RWPE1 (cell line): ENCODE measurements around the gene PATZ1.
"Not testable (repeated sequence)": the region's sequence is repeated elsewhere in the genome, so short reads cannot be mapped to it uniquely, and the experiment has no call there.

ENCODE experiments used
- CTCF ChIA-PET: fragments of 350-600 bp; sonication (Branson Sonifier 250); formaldehyde crosslinking; extraction: SDS; loops from one replicate; lab custom pipeline; 2021; lab: Yijun Ruan, JAX
- POLR2A ChIA-PET: fragments of 400-600 bp; formaldehyde crosslinking; extraction: SDS; loops from one replicate; lab custom pipeline; 2020; ENCODE audit warnings: antibody characterized with exemption; ENCODE audit not compliant: low non-redundant PET; lab: Yijun Ruan, JAX
- DNase-seq: peaks from one replicate; pipeline ENCODE4 v3.0.0; 2012; ENCODE audit warnings: low spot score
- H3K27ac ChIP-seq: fragments of 450-650 bp; 2 replicates; pipeline ENCODE4 v1.5.1; 2017
- TF ChIP-seq, protein P1 (sequence below): fragments of 450-650 bp; conservative IDR thresholded peaks from 2 replicates; pipeline ENCODE4 v1.5.1; 2017; ENCODE audit warnings: low read depth, mild to moderate bottlenecking

Gene PATZ1

DNA sequence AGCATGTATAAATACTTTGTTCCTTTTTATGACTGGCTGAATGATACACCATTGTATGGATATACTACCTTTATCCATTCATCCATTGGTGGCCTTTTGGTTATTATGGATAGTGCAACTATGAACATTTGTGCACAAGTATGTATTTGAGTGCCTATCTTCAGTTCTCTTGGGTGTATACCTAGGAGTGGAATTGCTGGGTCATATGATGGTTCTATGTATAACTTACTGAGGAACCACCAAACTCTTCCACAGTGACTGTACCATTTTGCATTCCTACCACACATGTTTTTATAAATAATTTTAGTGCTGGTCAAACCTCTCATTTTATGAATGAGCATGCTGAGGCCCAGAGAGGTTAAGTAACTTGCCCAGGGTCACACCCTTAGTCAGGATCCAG is 3.8 kb upstream of the PATZ1 start:
- ChIA-PET POLR2A (no interaction called here), CTCF (no interaction called here)
- H3K27ac ChIP-seq = no peak overlapping the region
- TF ChIP-seq, protein P1, sequence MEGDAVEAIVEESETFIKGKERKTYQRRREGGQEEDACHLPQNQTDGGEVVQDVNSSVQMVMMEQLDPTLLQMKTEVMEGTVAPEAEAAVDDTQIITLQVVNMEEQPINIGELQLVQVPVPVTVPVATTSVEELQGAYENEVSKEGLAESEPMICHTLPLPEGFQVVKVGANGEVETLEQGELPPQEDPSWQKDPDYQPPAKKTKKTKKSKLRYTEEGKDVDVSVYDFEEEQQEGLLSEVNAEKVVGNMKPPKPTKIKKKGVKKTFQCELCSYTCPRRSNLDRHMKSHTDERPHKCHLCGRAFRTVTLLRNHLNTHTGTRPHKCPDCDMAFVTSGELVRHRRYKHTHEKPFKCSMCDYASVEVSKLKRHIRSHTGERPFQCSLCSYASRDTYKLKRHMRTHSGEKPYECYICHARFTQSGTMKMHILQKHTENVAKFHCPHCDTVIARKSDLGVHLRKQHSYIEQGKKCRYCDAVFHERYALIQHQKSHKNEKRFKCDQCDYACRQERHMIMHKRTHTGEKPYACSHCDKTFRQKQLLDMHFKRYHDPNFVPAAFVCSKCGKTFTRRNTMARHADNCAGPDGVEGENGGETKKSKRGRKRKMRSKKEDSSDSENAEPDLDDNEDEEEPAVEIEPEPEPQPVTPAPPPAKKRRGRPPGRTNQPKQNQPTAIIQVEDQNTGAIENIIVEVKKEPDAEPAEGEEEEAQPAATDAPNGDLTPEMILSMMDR = no peak
- DNase-seq = no peak

DNA sequence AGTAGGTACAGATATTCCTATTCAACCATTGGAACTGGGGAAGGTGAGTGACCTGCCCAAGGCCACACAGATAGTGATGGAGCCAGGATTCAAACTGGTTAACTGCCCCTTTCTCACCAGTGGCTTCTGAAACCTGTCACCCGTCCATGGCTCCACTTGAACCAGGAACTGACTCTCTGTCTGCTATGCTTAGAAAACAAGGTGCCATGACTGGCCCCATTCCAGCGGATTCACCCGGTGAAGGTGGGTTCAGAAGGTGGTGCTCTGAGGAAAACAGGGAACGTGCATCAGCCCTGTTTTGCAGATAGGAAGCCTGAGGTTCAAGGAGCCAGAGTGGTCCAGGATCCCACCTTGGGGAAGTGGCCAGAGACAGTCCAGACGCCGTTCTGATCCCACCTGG is 2.6 kb upstream of the PATZ1 start:
- peak overlapping the region; percentile 97; the same call in 1 of the 2 replicates for H3K27ac ChIP-seq
- no peak for DNase-seq

DNA sequence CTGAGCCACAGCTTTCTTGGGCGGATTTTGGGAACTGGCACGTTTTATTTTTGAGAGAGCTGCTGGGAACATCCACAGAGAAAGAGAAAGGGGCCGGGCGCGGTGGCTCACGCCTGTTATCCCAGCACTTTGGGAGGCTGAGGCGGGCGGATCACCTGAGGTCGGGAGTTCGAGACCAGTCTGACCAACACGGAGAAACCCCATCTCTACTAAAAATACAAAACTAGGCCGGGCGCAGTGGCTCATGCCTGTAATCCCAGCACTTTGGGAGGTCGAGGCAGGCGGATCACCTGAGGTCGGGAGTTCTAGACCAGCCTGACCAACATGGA is 1.8 kb upstream of the PATZ1 start:
- CTCF ChIA-PET = not testable (repeated sequence)
- peak overlapping the region; percentile 97 for H3K27ac ChIP-seq
- POLR2A ChIA-PET = interaction anchor here (0.8 kb wide), 1 partner anchor 136 kb away, joined by 5 read pairs; no protein-coding TSS in a partner anchor

More for the DNA sequence above, 2.6 kb upstream of the PATZ1 start:
- POLR2A ChIA-PET = interaction anchor here (0.6 kb wide), 1 partner anchor 101 kb away, joined by 4 read pairs; no protein-coding TSS in a partner anchor
- TF ChIP-seq, protein P1 = no peak
- CTCF ChIA-PET = interaction anchor here (0.5 kb wide), 1 partner anchor 1244 kb away, joined by 3 read pairs; no protein-coding TSS in a partner anchor

DNA sequence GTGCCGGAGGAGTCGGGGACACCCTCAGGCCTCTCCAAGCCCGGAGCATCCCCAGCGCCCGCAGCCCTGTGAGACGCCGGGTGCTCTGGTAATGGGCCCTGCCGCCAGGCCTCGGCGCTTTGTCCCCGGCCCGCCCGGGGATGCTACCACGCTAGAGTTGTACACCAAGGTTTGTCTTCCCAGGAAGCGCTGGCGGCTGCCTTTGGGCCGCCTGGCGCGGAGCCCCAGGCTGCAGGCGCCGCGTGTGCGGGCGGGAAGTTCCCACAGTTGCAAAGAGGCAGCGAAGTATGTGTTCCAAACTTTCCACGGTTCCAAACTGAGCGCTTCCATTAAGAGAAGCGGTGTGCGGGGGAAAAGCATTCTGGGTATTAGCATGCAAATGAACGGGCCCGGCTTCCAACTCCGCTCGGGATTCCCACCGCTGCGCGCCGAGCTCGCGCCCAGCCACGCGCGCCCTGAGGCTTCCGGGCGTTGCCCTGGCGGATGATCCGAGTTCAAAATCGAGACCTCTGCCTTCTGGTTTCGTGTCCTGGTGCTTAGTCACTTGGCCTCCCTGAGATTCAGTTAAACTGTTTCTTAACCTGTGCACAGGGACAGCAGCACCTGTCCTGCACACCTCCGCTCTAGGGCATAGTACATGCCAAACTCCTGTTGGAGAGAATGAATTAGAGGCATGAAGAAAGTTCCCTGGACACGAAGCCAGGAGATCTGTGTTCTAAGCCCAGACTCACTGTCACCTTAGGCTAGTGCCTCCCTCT is 1.3 kb upstream of the PATZ1 start:
- TF ChIP-seq, protein P1 = no peak
- POLR2A ChIA-PET = interaction anchor here (0.8 kb wide), 1 partner anchor 135 kb away, joined by 5 read pairs; no protein-coding TSS in a partner anchor
- peak overlapping the region; percentile 97 for H3K27ac ChIP-seq
- CTCF ChIA-PET = no interaction called here
- DNase-seq = peak; percentile 35

More for the DNA sequence above, 1.8 kb upstream of the PATZ1 start:
- DNase-seq = not testable (repeated sequence)

DNA sequence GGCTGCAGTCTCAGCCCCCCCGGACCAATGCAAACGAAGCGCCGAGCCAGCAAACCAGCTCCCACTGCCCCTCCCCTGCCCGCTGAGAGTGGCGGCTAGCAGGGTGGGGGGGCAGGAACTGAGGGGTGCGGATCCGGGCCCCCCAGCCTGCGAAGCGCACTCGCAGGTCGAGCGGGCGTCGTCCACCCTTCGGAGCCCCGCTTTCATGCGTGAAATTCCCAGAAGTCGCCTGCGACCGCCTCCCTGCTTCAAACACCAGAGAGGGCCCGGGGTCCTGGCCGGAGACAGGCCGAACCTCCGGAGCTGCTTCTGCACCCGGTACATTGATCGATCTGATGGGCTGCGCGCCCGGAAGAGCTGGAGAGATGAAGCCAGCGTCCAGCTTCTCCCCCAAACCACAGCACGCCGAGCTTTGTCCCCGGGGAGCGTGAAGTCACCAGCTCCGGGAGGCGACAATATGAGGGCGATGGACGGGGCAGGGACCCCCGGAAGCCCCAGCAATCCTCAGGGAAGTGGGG is 646 bp upstream of the PATZ1 start:
- DNase-seq = peak; percentile 32
- TF ChIP-seq, protein P1 = no peak
- peak overlapping the region; percentile 97 for H3K27ac ChIP-seq
- ChIA-PET CTCF (interaction anchor here (0.6 to 0.8 kb wide), 3 partner anchors 12 to 199 kb away, joined by 3 to 6 read pairs (median 3); no protein-coding TSS in a partner anchor), POLR2A (interaction anchor here (0.6 kb wide), 1 partner anchor 48 kb away, joined by 4 read pairs; no protein-coding TSS in a partner anchor)

DNA sequence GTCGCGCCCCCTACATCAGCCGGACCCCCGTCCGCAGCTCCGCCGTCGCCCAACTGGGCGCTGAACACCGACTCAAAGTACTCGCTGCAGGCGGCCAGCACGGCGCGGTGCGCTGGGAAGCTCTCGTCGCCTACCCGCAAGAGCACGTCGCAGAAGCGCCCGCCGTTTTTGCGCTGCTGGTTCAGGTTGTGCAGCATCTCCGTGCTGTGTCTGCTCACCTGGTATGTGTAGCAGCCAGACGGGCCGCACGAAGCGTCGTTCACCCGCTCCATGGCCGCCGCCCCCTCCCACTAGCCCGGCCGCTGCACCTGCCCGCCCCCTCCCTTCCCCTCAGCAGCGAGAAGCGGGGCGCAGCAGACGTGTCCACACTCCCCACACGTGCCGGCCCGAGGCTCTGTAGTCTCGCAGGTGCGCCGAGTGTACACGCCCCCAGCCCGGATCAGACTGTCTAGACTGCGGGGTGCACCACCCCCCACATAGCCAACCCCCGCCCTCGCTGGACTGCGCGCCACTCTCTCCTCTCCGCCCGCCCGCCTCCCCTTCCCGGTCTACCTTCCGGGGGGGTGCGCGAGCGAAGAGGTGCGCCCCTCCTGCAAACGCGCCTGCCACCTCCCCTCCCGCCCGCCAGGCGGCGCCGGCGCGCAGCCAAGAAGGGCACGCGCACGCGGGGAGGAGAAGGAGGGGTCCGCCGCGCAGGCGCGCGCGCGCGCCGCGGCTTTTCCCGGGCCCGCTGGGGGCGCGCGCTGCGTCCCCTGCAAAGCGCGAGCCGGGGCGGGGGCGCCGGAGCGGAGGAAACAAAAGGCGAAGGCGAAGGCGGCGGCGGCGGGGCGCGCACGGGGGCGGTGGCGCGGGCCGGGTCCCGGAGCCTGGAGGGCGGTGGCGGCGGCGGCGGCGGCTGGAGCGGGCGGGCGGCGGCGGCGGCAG is 553 bp downstream of the PATZ1 start:
- peak overlapping the region; percentile 97 for H3K27ac ChIP-seq
- POLR2A ChIA-PET = interaction anchor here (0.6 kb wide), 1 partner anchor 264 kb away, joined by 3 read pairs; the partner anchor contains the start of gene SMTN
- TF ChIP-seq, protein P1 = peak; percentile 97
- CTCF ChIA-PET = interaction anchor here (0.6 to 1.2 kb wide), 2 partner anchors 32 to 142 kb away, joined by 3 read pairs; no protein-coding TSS in a partner anchor
- peak; percentile 80 for DNase-seq
